Epithelial cell of proximal tubule (primary cell): Measurements from ENCODE around the gene TMLHE. TPM values are rescaled to one million over a fixed set of nuclear protein-coding genes. Genes with fewer than 3 reads are reported as not detected.
"Not testable (repeated sequence)": the region's sequence is repeated elsewhere in the genome, so short reads cannot be mapped to it uniquely, and the experiment has no call there.

Experiments
- DNase-seq: peaks from one replicate; pipeline ENCODE4 v3.0.0-alpha.2; 2011; ENCODE audit warnings: low read depth
- H3K4me3 ChIP-seq: 2 replicates; pipeline ENCODE4 v1.5.1; 2011; ENCODE audit warnings: low read depth, mild to moderate bottlenecking, low read length
- total RNA-seq: library from RNA; depleted of rRNA; stranded (reverse); fragments of >200 nt; gene quantifications from 2 replicates; pipeline ENCODE4 v1.2.3, GENCODE V29; 2015
- TF ChIP-seq, protein P1 (sequence below): conservative IDR thresholded peaks from 2 replicates; pipeline ENCODE4 v1.5.1; 2012; ENCODE audit warnings: low read depth, mild to moderate bottlenecking, low read length

The TMLHE gene, protein sequence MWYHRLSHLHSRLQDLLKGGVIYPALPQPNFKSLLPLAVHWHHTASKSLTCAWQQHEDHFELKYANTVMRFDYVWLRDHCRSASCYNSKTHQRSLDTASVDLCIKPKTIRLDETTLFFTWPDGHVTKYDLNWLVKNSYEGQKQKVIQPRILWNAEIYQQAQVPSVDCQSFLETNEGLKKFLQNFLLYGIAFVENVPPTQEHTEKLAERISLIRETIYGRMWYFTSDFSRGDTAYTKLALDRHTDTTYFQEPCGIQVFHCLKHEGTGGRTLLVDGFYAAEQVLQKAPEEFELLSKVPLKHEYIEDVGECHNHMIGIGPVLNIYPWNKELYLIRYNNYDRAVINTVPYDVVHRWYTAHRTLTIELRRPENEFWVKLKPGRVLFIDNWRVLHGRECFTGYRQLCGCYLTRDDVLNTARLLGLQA
- total RNA-seq: 8.5 and 8.6 TPM in 2 replicates

- peak within 1 kb of the TSS; percentile 76 for H3K4me3 ChIP-seq
- TF ChIP-seq, protein P1, sequence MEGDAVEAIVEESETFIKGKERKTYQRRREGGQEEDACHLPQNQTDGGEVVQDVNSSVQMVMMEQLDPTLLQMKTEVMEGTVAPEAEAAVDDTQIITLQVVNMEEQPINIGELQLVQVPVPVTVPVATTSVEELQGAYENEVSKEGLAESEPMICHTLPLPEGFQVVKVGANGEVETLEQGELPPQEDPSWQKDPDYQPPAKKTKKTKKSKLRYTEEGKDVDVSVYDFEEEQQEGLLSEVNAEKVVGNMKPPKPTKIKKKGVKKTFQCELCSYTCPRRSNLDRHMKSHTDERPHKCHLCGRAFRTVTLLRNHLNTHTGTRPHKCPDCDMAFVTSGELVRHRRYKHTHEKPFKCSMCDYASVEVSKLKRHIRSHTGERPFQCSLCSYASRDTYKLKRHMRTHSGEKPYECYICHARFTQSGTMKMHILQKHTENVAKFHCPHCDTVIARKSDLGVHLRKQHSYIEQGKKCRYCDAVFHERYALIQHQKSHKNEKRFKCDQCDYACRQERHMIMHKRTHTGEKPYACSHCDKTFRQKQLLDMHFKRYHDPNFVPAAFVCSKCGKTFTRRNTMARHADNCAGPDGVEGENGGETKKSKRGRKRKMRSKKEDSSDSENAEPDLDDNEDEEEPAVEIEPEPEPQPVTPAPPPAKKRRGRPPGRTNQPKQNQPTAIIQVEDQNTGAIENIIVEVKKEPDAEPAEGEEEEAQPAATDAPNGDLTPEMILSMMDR: no peak
- no peak for DNase-seq
Measured at GRCh38 chrX:155612312-155613224, at the start of gene TMLHE, which contains the start of gene SPRY3. Gene TMLHE, minus strand, starts transcription at chrX:155612952. Its CDS starts 67,676 bp downstream, at chrX:155545276. Gene SPRY3, plus strand, starts transcription at chrX:155612586.

GRCh38 chrX:155662282-155662681 lies 49.5 kb upstream of the TMLHE start:
- TF ChIP-seq, protein P1: peak; percentile 62
- no peak overlapping the region for H3K4me3 ChIP-seq
- DNase-seq: no peak

DNA sequence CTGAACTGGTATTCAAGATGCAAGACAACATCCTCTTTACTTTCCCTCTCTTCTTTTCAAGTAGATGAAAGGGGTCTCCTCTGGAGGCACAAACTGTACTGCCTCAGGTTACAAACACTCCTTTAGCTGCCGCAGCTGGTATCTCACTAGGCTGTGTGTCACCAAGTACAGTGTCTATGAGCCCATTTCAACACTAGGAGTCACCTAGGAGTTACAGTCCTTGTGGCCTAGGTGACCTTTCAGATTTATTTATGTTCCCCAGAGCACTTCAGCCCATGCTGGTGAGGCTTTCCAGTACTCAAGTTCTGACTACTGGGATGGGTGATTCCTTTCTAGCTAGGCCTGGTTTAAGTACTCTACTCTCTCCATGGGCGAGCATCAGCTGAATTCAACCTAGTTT lies 32.4 kb upstream of the TMLHE start:
- no peak for DNase-seq
- TF ChIP-seq, protein P1: no peak
- no peak overlapping the region for H3K4me3 ChIP-seq

GRCh38 chrX:155643240-155643639 lies 30.5 kb upstream of the TMLHE start:
- TF ChIP-seq, protein P1: no peak
- no peak for DNase-seq
- H3K4me3 ChIP-seq: no peak overlapping the region

- DNase-seq: not testable (repeated sequence)
- H3K4me3 ChIP-seq: peak overlapping the region; percentile 48
Measured at GRCh38 chrX:155641371-155641770, 28.6 kb upstream of the TMLHE start.

DNA sequence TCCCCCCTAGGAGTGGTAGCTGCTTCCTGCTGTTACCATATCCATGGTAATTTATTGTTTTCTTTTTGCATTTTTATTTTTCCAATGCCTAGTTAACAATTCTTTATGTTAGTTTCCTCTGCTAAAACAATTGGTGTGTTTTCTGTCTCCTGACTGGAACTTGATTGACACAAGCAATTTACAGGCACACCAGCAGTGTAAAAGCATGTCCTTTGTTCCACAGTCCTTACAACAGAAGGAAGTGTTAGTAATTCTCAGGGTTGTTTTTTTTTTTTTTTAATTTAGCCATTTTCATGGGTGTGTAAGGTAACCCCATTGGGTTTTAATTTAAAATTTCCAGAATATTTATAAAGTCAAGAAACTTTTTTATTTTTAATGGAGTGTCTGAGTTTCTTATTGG lies 25.0 kb upstream of the TMLHE start:
- no peak overlapping the region for H3K4me3 ChIP-seq
- TF ChIP-seq, protein P1: no peak
- no peak for DNase-seq

DNA sequence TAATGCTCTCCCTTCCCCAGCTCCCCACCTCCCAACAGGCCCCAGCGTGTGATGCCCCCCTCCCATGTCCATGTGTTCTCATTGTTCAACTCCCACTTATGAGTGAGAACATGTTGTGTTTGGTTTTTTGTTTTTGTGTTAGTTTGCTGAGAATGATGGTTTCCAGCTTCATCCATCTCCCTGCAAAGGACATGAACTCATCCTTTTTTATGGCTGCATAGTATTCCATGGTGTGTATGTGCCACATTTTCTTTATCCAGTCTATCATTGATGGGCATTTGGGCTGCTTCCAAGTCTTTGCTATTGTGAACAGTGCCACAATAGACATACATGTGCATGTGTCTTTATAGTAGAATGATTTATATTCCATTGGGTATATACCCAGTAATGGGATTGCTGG lies 22.3 kb upstream of the TMLHE start:
- DNase-seq, H3K4me3 ChIP-seq: not testable (repeated sequence)
